ENCODE measurements around the gene NACC2. TPM values are rescaled to one million over a fixed set of nuclear protein-coding genes. Genes with fewer than 3 reads are reported as not detected.

Gene NACC2
- total RNA-seq, 1 experiment from 2014 or later, result 22.0 TPM

GRCh38 chr9:135957431-135957830 is 137.7 kb downstream of the NACC2 start:
- Mint-ChIP-seq H3K4me1 (ENCODE audit: low read depth, unreplicated experiment) (peaks cover 14% of the 10 kb centered on the region), H3K4me3 (ENCODE audit: unreplicated experiment) (no peak overlapping the region), H3K9me3 (ENCODE audit: unreplicated experiment) (no peaks in the 10 kb centered on the region), H3K36me3 (ENCODE audit: insufficient read depth, unreplicated experiment) (peaks cover 34% of the 10 kb centered on the region), H3K27me3 (ENCODE audit: insufficient read depth, unreplicated experiment) (peaks cover under 1% of the 10 kb centered on the region), H3K27ac (ENCODE audit: unreplicated experiment) (no peak overlapping the region)
- no peak for TF ChIP-seq CTCF (IDR thresholded peaks at IDR 0.05; ENCODE audit: insufficient read depth in 1 of 2, low read depth in 1 of 2, low read length in 1 of 2, severe bottlenecking in 1 of 2, unreplicated experiment in 1 of 2)
- POLR2A ChIA-PET, result no interaction called here
- no TSS peak for BruUV-seq (replicated peaks)
- H3K36me3 ChIP-seq (ENCODE audit: control insufficient read depth, insufficient read depth, low read length), result no peaks in the 10 kb centered on the region; the same call in 1 of the 2 replicates
- CTCF ChIA-PET, result no interaction called here
- no peaks in the 10 kb centered on the region for H3K27me3 ChIP-seq (replicated peaks; ENCODE audit: control insufficient read depth, insufficient read depth, low read length)
- no peak for DNase-seq
- H3K4me1 ChIP-seq, result peaks cover 8% of the 10 kb centered on the region
- no peak overlapping the region for H3K4me3 ChIP-seq (ENCODE audit: low read depth, low read length)
- H3K9me3 ChIP-seq, result no peaks in the 10 kb centered on the region
- intact Hi-C loops (cut with micrococcal nuclease; ENCODE audit: unreplicated experiment), result no loop called here

- CTCF ChIA-PET, result no interaction called here
- Mint-ChIP-seq H3K27me3 (ENCODE audit: insufficient read depth, unreplicated experiment) (no peaks in the 10 kb centered on the region), H3K36me3 (ENCODE audit: insufficient read depth, unreplicated experiment) (peaks cover 36% of the 10 kb centered on the region), H3K9me3 (ENCODE audit: unreplicated experiment) (no peaks in the 10 kb centered on the region), H3K4me1 (ENCODE audit: low read depth, unreplicated experiment) (peaks cover 7% of the 10 kb centered on the region), H3K4me3 (ENCODE audit: unreplicated experiment) (no peak overlapping the region), H3K27ac (ENCODE audit: unreplicated experiment) (peak overlapping the region; percentile 27)
- no peak for TF ChIP-seq CTCF (IDR thresholded peaks at IDR 0.05; ENCODE audit: insufficient read depth in 1 of 2, low read depth in 1 of 2, low read length in 1 of 2, severe bottlenecking in 1 of 2, unreplicated experiment in 1 of 2)
- H3K4me3 ChIP-seq (ENCODE audit: low read depth, low read length), result no peak overlapping the region
- DNase-seq, result no peak
- POLR2A ChIA-PET, result no interaction called here
- intact Hi-C loops (cut with micrococcal nuclease; ENCODE audit: unreplicated experiment), result no loop called here
- H3K9me3 ChIP-seq, result no peaks in the 10 kb centered on the region
- no peaks in the 10 kb centered on the region for H3K27me3 ChIP-seq (replicated peaks; ENCODE audit: control insufficient read depth, insufficient read depth, low read length)
- no peaks in the 10 kb centered on the region; the same call in 1 of the 2 replicates for H3K36me3 ChIP-seq (ENCODE audit: control insufficient read depth, insufficient read depth, low read length)
- peaks cover 11% of the 10 kb centered on the region for H3K4me1 ChIP-seq
- BruUV-seq (replicated peaks), result no TSS peak
Measured at GRCh38 chr9:135956802-135957174, 138.3 kb downstream of the NACC2 start.

Other genes starting within 250 kb of the NACC2 start
- gene CAMSAP1, start 187.7 kb downstream of the NACC2 start, total RNA-seq (2022), result 31.3 and 38.2 TPM in 2 replicates
- gene UBAC1, start 133.9 kb downstream of the NACC2 start, total RNA-seq (2022), result 50.7 and 55.4 TPM in 2 replicates
- gene TMEM250, start 23.6 kb upstream of the NACC2 start, total RNA-seq (2022), result 35.6 and 38.2 TPM in 2 replicates
- 1.1 and 1.2 TPM in 2 replicates for gene LHX3, start 109.8 kb upstream of the NACC2 start, total RNA-seq (2022)
- 26.9 and 29.6 TPM in 2 replicates for gene QSOX2, start 150.5 kb upstream of the NACC2 start, total RNA-seq (2022)
- gene CCDC187, start 208.8 kb upstream of the NACC2 start, total RNA-seq (2022), result 0.09 and 0.11 TPM in 2 replicates
- gene GPSM1, start 232.2 kb upstream of the NACC2 start, total RNA-seq (2022), result 25.7 and 26.5 TPM in 2 replicates

All from Caco-2 (cell line).